NCI-H2107 (cell line): ENCODE data around the gene ACADVL.

Experiments
- DNase-seq: peaks from one replicate; lab custom pipeline; 2025; lab: John Stamatoyannopoulos, UW

The ACADVL gene

DNA sequence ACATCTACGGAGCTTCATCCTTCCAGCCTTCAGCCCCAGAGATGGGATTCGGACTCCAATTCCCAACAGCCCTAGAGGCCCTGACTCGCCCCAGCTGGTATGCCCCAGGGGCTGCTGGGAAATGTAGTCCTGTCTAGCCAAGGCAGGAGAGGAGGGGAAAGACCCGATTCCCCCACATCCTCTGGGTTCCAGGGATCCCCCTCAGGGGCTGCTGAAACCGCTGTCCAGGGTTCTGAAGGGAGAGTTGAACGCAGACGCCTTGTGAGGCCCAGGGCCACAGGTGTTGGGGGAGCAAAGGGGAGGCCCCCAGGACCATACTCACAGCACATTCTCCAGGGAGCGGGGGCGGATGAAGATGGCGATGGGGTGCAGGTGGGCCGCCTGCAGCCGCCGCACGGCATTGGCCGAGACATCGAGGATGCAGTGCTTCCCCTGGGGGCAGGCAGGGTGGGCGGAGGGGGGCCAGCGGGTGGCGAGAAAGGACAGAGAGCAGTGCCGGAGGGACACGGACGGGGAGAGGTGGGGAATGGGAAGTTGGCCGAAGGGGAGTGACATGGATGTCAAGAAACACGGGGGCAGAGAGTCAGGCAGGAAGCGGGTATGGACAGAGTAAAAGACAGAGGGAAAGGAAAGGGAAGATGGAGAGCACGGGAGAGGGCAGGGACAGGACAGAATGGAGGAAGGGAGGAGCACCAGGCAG, 28.0 kb upstream of the ACADVL start:
- DNase-seq = no peak

DNA sequence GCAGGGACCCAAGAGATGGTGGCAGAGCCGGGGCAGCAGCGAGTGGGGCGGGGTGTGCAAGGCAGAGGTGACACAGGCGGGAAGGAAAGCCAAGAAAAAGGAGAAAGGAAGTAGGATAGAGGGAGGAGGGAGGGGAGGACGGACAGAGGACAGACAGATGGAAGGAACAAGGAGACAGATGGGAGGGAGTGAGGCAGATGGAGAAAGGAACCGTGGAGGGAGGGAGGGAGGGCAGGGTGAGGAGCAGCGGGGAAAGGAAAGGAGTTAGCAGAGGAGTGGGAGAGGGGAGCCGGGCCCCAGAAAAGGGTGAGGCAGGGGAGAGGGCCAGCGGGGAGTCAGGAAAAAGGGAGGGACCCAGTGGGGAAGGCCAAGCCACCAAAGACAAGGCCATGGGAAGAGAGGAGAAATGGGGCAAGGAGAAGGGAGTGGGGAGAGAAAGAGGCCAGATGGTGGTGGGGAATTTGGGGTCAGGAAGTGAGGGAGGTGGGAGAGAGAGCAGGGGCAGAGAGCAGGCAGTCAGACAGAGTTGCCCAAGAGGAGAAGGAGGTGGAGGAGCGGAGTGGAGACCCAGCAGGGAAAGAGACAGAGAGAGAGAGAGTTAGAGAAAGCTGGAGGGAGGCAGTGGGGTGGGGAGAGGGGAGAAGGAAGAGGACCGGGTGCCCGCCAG, 27.3 kb upstream of the ACADVL start:
- no peak for DNase-seq

DNA sequence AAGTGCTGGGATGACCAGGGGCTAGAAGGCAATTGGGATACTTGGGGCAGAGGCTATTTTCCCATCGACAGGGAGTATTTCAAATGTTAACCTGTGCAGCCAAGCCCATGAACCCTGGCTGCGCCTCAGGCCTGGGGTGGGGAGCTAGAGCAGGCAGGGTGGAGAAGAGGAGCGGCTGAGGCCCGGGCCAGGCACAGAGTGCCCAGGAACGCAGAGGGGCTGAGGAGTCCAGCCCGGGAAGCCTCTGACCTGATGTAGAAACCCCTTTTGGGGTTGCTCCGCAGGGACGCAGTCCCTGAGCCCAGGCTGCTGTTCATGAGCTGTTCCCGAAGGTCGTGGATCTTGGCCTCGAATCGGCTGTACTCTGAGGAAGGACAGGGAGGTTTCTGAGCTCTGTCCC, 23.8 kb upstream of the ACADVL start:
- no peak for DNase-seq

DNA sequence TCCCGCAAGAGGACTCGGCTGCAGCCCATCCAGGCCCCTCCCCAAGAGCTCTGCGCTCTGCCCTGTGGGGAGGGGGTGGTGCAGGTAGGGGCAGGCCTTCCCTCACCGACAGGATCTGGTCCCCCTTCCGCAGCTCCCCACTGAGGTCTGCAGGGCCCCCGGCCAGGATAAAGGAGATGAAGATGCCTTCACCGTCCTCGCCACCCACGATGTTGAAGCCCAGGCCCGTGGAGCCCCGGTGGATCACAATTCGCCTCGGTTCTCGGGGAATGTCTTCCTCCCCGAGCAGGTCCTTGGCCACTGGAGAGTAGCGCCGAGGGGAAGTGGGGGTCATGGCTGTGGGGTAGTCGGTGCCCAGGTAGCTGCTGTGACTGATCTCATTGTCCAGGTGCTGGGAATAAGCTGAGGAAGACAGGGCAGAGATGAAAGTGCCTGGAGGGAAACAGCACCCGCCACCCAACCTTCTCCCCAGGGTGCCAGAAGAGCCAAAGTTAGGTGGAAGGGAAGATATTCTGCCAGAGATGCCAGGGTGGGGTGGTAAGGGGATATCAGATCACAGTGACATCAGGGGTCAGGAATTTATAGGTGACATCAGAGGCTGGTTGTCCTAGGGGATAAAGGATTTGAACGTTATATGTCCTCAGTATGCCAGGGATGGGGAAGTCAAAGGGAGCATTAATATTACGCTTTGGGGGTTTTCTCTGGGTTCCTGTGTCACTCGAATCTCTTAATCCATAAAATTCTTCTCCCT, 22.9 kb upstream of the ACADVL start:
- no peak for DNase-seq

DNA sequence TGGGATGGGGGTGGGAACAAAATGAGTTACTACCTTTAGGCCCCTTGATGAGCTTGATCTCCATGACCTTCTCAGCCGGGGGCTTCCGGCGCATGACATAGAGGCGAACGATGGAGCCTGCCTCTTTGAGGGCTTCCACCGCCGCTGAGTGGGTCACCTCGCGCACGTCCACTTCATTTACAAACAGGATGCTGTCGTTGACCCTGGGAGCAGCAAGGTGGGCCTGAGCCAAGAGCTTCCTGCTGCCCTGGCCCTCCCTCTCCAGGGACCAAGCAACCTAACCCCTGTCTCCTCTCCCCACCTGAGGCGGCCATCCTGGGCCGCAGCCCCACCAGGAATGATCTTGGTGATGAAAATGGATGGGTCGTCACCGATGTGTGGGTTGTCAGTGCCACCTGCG, 16.3 kb upstream of the ACADVL start:
- DNase-seq = no peak

DNA sequence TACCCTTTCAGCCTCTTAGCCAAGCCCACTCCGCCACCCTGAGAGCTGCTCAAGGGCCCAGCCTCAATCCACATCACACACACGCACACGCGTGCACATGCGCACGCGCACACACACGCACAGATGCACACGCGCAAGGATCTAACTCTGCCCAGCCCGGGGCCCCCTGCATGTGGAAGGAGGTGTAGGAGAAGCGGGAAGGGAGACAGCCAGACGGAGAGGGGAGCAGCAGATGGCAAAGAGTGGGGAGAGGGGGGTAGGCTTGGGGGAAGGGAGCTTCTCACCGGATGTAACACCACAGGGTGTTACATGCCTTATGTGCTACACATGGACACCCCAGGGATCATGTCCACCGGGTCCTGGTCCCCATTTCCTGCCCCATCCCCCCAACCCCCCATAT, 15.4 kb upstream of the ACADVL start:
- DNase-seq = no peak

DNA sequence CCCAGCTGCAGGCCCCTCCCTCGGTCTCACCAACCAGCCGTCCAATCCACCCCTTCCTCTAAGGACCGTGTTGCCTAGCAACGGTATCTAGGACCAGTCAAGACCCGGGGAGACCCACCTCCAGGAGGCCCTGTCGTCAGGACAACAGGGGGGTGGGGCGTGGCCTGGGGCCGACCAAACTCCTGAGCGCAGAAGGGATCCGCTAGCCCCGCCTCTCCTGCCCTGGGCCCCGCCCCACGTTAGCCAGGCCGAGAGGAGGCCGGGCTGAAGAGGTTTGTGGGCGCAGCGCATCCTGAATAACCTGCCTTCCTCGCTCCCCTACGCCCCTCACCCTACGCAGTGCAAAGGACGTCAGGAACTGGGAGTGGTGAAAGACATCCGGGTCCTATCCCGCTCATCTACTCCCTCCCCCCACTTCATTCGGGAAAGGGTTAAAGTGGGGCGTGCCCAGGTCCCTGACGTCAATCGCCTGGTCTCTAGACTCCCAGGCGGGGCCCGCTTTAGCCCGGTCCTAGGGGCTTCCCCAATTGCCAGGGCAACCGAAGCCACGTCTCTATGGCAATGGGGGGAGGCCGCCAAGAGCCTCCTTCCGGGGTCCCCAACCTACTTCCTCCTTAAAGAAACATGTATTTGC, 14.8 kb upstream of the ACADVL start:
- DNase-seq = peak; percentile 31

DNA sequence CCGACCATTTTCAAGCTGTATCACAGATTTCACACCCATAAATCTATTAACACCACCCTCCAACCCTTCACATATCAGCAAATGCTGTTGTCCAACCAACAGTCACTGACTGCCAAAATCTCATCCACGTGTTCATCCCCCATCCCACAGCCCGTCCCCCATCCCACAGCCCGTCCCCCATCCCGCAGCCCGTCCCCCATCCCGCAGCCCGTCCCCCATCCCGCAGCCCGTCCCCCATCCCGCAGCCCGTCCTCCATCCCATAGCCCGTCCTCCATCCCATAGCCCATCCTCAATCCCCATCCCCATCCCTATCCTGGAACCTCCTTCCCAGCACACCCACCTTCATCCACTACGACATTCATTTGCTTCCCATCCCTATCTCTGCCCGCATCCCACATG, 14.2 kb upstream of the ACADVL start:
- no peak for DNase-seq

DNA sequence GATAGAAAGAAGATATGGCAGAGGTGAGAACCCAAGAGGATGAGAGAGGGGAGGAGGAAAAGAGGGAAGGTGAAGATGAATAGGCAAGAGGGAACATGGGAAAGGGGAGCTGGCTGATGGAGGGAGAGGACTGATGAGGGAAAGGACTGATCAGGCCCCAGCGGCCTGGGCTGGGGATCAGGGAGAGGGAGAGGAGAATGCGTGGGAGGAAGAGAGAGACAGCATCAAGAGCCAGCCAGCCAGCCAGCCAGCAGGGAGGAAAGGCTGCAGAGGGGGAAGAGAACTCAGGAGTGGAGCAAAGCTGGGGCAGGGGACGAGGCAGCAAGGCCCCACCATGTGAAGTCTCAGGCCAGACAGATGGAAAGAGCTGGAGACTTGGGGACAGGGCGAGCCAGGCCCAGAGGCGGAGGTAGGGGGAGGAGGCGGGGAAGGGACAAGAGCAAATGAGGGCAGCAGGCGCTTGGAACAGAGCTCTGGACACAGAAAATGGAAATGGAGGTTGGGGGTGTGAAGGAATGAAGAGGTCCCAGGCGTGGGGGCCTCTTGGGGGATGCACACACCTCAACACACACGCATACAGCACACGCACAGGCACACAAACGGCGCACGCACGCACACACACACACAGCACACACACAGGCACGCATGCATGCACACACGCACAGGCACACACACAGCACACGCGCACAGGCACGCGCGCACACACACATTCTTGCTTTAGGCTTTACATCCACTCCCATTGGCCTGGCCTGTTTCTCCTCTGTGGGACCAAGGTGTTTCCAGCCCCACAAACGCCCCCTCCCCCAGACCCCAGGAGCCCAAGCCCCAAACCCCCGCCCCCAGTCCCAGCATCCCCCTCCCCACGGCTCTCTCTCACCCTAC, 12.4 kb upstream of the ACADVL start:
- no peak for DNase-seq

DNA sequence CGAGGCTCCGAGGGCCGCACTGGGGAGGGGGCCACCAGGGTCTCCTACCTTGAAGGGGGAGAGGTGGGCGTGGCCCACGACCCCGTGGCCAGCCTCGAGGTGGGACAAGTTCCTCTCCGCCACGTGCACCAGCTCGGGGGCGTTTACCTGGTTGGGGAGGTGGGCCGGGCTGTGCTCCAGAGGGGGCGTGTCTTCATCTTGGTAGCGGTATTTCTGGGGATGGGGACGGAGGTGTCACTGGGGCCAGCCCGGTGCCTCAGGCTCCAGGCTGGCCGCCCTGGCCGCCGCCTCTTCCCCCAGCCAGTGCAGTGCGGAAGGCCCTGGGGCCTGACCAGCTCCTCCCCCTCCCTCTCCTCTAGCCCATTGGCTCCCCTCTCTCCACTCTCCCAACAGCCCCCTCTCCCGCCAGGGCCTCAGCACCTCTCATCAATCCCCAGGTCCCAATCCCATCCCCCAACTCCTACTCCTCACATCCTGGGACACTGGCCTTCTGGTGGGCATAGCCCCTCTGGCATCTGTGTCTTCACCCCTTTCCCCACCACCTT, 11.6 kb upstream of the ACADVL start:
- DNase-seq = no peak

DNA sequence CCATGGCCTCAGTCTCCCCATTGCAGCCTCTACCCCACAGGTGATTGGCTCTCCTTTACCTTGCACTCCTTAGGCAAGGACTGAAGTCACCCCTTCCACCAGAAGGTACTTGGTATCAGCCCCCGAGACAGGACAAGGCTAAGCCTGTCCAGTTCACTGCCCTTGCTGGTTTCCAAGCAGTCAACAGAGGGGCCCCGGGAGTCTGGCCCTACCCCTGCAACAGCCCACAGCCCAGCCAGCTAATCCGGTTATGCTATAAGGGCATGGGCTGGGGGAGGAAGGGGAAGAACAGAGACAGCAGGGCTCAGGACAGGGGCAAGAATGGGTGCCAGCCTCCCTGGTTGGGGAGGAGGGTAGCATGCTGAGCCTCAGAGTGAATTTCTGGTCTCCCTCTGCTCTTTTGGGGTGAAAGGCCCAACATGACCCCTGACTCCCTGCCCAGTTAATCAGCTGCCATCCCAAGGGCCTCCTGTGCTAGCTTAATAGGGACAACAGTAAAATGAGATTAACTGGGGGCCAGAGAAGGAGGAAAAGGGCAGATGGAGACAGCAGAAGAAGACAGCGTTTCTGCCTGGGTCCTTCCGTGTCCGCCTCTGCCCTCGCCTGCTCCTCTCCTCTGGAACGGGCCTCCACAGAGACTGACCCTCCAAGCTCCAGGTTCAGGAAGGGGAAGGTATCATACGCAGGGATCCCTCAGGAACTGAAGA, 10.8 kb upstream of the ACADVL start:
- DNase-seq = no peak

DNA sequence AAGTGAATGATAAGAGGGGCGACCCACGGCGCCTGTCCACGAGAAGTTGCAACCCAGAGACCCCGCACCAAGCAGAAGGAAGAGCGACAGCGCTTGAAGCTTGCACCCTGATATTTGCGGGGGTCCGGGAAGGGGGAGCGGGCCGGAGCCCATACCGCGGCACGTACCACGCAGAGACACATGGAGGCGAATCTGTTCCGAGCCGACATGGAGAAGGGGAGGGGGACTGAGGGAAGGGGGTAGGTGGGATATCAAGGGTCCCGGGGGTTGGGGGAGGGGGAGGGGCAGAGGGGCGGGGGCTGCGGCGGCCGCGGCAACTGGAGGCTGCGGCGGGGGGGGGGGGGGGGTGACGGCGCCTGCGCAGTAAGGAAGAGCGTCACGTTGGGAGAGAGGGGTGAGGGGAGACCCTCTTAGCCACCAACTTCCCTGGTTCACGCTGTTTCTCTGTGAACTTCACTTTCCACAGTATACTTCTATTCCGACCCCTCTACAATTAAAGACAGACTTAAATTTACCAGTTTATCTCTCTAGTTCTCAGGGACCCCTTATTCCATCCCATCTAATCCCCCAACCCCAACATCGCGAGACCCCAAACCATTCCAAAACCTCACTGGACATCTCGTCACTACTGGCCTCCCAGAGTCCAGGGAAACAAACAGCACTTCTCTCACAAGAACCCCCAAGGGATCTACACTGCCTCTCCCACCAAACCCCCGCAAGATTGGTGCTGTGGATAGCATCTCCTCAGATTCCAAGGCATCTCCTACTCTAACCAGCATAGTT, 8.1 kb upstream of the ACADVL start:
- no peak for DNase-seq

DNA sequence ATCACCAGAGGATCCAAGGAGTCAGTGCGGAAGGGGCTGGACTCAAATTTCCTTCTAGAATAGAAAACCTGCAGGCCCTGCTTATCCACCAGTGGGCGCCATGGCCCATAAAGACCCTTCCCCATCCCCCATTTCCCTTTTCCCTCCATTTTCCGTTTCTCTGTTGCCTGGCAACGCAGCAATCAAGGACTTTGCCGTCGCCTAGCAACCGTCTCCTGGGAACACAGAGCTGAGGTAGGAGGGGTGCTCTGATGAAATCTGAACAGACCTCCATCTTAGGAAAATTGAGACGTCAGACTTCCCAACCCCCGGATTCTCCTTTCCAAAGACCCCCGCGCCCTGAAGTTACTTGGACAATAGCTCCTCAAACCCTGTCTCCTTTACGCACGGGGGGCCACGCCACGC, 5.8 kb upstream of the ACADVL start:
- DNase-seq = peak; percentile 25

DNA sequence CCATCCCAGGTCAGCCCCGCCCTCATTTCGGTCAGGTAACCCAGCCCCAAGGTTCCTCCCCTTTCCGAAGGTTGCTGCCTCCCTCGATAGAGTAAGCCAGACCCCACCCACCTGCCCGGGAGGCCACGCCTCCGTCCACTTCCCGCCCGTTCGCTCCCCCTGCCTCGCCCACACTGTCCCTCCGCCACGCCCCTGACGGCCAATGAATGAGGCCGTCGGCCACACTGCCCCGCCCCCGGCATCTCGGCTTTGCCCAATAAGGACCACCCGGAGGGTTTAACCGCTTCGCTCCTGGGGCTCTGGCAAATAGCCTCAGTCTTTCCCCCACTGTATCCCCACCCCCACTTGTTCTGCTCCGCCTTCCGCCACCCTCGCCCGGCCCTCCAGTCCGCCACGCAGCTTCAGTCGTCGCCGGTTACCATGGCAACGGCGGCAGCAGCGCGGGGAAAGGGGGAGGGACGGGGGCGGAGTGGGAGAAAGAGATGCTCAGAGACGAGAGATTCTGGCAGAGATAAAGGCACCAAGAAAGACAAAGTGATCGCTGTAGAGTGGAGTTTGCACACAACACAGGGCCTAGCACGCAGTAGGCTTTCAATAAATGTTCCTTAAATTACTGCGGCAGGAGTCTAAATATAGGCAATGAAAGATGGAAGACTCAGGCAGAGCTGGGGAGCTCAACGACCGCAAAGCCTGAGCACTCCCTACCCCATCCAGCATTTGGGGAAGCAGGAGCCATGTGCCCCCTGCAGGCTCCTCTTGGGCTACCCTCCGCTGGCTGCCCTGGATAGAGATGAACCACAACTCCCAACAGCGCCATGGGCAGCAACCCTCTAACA, 5.2 kb upstream of the ACADVL start:
- peak; percentile 81 for DNase-seq

DNA sequence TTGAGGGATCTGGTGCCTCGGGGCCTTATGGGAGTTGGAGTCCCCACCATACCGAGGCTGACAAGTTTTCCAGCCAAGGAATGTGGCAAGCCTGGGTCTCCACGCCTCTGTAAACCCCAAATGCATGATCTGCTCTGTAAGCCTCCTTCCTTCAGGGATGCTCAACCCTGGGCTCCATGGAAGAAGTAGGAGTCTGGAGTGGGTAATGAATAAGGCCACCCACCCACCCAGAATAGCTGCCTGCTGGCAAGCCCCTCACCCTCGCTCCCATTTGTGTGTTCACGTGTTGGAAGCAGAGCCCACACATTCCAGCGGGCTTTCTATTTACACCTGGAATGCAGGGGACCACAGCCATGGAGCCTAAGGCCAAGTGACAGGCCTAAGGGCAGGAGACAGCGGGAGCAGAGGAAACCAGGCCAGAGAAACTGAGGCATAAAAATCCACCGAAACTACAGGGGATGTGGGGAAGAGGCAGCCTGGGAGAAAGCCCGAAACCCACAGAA, 4.6 kb upstream of the ACADVL start:
- no peak for DNase-seq

DNA sequence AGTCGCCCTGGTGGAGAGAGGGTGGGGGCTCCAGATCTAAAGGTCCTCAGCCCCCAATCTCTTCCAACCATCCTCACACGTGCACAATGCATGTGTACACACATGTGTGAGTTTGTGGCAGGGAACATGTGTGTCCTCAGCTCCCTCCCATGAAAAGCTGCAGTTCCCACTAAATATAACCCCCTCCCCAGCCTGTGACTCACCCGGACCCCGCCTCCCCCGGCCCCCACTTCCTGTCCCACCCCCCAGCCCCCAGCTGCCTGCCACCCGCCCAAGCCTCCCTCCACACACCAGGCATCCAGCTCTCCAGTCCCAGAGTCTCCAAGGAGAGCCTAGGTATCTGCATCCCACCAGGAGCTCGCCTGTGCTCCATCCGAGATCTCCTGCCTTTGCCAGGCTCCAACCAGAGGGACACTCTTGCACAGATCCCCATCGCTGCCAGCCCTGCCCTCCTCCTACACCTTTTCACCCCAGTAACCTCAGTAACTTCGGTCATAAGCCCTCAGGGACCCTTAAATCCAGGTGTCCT, 4.0 kb upstream of the ACADVL start:
- no peak for DNase-seq

DNA sequence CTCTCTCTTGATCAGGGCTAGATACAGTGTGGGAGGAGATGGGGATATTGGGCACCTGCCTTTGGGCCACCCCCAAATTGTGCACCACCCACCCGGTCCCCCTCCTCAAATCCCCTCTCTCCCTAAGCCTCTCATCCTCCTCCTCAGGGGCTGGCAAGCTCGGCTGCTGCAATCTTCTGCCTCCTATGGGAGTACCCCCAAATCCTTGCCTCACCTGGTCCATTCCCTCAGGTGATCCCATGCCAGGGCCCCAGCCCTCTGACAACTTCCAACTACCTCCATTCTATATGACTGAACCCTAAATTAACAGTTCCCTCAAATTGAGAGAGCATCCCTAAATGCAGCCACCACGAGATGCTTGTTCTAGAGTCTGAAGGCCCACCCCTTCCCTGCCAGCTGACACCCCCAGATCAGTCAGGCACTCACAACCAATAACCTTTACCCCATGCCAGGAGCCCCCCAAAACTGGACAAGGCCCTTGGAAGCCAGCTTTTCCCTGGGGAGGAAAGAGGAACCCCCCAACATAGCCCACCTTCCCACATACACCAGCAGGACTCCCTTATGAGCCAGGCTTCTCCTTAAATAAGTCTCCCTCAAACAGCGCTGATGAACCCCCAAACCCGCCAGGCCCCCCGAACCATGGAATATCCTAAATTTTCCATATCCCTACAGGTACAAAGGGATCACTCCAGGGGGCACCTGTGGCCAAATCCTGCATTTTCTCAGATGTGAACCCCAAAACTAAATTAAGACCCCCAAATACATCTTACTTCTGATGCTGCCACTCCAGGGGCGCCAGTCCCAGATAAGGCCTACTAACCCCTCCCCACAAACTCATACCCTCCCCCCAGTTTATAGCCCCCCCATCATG, 3.3 kb upstream of the ACADVL start:
- DNase-seq = no peak
